ENCODE data around the gene TBC1D5.
"Not testable (repeated sequence)": the region's sequence is repeated elsewhere in the genome, so short reads cannot be mapped to it uniquely, and the experiment has no call there.

DNA sequence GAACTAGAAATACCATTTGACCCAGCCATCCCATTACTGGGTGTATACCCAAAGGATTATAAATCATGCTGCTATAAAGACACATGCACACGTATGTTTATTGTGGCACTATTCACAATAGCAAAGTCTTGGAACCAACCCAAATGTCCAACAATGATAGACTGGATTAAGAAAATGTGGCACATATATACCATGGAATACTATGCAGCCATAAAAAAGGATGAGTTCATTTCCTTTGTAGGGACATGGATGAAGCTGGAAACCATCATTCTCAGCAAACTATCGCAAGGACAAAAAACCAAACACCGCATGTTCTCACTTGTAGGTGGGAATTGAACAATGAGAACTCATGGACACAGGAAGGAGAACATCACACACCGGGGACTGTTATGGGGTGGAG, 210.0 kb downstream of the TBC1D5 start:
- TF ChIP-seq, protein P1, sequence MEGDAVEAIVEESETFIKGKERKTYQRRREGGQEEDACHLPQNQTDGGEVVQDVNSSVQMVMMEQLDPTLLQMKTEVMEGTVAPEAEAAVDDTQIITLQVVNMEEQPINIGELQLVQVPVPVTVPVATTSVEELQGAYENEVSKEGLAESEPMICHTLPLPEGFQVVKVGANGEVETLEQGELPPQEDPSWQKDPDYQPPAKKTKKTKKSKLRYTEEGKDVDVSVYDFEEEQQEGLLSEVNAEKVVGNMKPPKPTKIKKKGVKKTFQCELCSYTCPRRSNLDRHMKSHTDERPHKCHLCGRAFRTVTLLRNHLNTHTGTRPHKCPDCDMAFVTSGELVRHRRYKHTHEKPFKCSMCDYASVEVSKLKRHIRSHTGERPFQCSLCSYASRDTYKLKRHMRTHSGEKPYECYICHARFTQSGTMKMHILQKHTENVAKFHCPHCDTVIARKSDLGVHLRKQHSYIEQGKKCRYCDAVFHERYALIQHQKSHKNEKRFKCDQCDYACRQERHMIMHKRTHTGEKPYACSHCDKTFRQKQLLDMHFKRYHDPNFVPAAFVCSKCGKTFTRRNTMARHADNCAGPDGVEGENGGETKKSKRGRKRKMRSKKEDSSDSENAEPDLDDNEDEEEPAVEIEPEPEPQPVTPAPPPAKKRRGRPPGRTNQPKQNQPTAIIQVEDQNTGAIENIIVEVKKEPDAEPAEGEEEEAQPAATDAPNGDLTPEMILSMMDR (conservative IDR thresholded peaks at IDR 0.05; ENCODE audit: low read length), result not testable (repeated sequence)
- not testable (repeated sequence) for TF ChIP-seq EZH2phosphoT487 (IDR thresholded peaks at IDR 0.05; ENCODE audit: borderline replicate concordance)

All from Loucy (cell line).